GM18498 (cell line): ENCODE data around the gene CAMK2D.

Source experiments
- ATAC-seq: cut with Tn5 transposase; IDR thresholded peaks from one replicate; pipeline ENCODE4 v1.9.1; 2021; ENCODE audit warnings: mild to moderate bottlenecking, moderate library complexity; ENCODE audit not compliant: unreplicated experiment

Gene CAMK2D

GRCh38 chr4:113614414-113614813 is 147.1 kb downstream of the CAMK2D start:
- peak; percentile 54 for ATAC-seq

GRCh38 chr4:113613503-113613902 is 148.0 kb downstream of the CAMK2D start:
- ATAC-seq = no peak

- no peak for ATAC-seq
Observed at GRCh38 chr4:113610537-113610936, 151.0 kb downstream of the CAMK2D start.

- peak; percentile 56 for ATAC-seq
Observed at GRCh38 chr4:113607998-113608397, 153.5 kb downstream of the CAMK2D start.

- ATAC-seq = no peak
Observed at GRCh38 chr4:113607147-113607720, 154.3 kb downstream of the CAMK2D start.

- no peak for ATAC-seq
Observed at GRCh38 chr4:113604955-113605354, 156.6 kb downstream of the CAMK2D start.

GRCh38 chr4:113603911-113604310 is 157.6 kb downstream of the CAMK2D start:
- no peak for ATAC-seq

- no peak for ATAC-seq
Observed at GRCh38 chr4:113602646-113603228, 158.8 kb downstream of the CAMK2D start.

GRCh38 chr4:113601636-113602035 is 159.9 kb downstream of the CAMK2D start:
- no peak for ATAC-seq

GRCh38 chr4:113596396-113596795 is 165.1 kb downstream of the CAMK2D start:
- no peak for ATAC-seq

- ATAC-seq = no peak
Observed at GRCh38 chr4:113594231-113594556, 167.3 kb downstream of the CAMK2D start.

- ATAC-seq = peak; percentile 76
Observed at GRCh38 chr4:113593400-113594230, 167.9 kb downstream of the CAMK2D start.

GRCh38 chr4:113591982-113592381 is 169.6 kb downstream of the CAMK2D start:
- no peak for ATAC-seq

- ATAC-seq = no peak
Observed at GRCh38 chr4:113588895-113589668, 172.5 kb downstream of the CAMK2D start.

- no peak for ATAC-seq
Observed at GRCh38 chr4:113587640-113588275, 173.8 kb downstream of the CAMK2D start.

GRCh38 chr4:113587156-113587555 is 174.4 kb downstream of the CAMK2D start:
- no peak for ATAC-seq

- no peak for ATAC-seq
Observed at GRCh38 chr4:113586072-113586471, 175.5 kb downstream of the CAMK2D start.

- ATAC-seq = no peak
Observed at GRCh38 chr4:113584407-113585150, 177.0 kb downstream of the CAMK2D start.

- no peak for ATAC-seq
Observed at GRCh38 chr4:113582737-113583136, 178.8 kb downstream of the CAMK2D start.

GRCh38 chr4:113579360-113579759 is 182.2 kb downstream of the CAMK2D start:
- no peak for ATAC-seq
